Loucy (cell line): Measurements from ENCODE around the gene ZNF302.

Experiments used
- CTCF ChIP-seq: fragments of 200-600 bp; sonication (generic); conservative IDR thresholded peaks from 2 replicates; pipeline ENCODE4 v1.5.1; 2014; ENCODE audit warnings: mild to moderate bottlenecking, antibody characterized with exemption, low read length
- EZH2phosphoT487 ChIP-seq: fragments of 200-600 bp; IDR thresholded peaks from 2 replicates; pipeline ENCODE4 v1.6.1; 2018; ENCODE audit warnings: antibody characterized with exemption, mild to moderate bottlenecking, moderate library complexity, borderline replicate concordance

DNA sequence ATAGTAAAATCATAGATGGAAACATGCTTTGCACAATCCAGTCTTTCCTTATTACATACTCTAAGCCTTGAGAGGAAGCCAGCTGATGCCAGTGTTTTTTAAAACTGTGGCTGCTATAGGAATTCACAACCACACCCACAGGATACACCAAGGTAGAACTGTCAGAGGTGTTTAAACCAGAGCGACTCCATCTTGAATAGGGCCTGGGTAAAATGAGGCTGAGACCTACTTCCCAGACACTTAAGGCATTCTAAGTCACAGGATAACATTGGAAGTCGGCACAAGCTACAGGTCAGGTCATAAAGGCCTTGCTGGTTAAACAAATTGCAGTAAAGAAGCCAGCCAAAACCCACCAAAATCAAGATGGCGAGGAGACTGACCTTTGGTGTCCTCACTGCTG, 2.2 kb upstream of the ZNF302 start:
- TF ChIP-seq CTCF (no peak), EZH2phosphoT487 (no peak)
